Measurements from ENCODE around the gene CTBP2. TPM values are rescaled to one million over a fixed set of nuclear protein-coding genes. Genes with fewer than 3 reads are reported as not detected.

The CTBP2 gene
- 7.5 and 7.8 TPM in 2 replicates for polyA plus RNA-seq

GRCh38 chr10:125159932-125160855 lies at the start of gene CTBP2:
TSS of gene CTBP2 (minus strand) at chr10:125160563.

GRCh38 chr10:124941823-124942222 lies 218.5 kb downstream of the CTBP2 start, which contains the start of gene ZRANB1:
TSS of gene ZRANB1 (plus strand) at chr10:124942123. CDS start at chr10:124942494, 371 bp downstream.

Other genes starting within 250 kb of the CTBP2 start
- 5.4 and 9.2 TPM in 2 replicates for gene ZRANB1, start 218.4 kb downstream of the CTBP2 start, polyA plus RNA-seq